NCI-H2029 (cell line): ENCODE measurements around the gene PAQR9.

Source experiments
- DNase-seq: peaks from one replicate; lab custom pipeline; 2025; lab: John Stamatoyannopoulos, UW

Gene PAQR9

DNA sequence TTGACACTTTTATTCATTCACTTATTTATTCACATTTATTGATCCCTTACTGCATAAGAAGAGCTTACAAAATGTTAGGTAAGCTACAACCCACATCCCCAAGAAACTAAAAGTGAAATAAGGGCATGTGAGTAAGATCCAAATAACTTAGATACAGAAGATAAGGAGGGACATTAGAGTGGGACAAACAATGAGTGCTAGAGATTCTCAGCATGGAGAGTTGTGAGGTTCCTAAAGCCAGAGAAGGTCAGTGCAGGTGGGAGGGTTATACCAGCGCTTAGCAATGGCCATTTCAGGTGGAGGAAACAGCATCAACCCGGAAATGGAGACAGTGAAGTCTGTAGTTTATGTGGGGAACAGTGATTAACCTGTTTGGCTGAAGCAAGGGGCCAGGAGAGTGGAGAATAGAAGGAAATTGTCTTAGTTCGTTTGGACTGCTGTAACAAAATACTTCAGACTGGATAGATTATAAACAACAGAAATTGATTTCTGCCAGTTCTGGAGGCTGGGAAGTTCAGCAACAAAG lies 49.1 kb downstream of the PAQR9 start:
- no peak for DNase-seq

DNA sequence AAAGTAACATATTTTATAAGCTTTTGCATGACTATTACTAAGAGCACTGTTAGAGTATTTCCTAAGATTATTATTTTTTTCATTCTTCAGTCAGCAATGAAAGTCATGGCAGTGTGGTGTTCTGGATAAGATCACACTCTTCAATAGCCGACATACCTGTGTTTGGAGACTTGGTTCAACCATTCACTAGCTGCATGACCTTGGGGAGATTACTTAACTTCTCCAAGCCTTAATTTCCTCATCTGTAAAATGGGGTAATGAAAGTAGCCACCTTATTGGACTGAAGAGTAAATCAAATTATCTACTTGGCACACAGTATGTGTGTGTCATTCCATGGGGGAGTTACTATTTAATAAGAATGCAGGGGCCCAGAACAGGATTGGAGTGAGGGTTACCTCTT lies 50.0 kb downstream of the PAQR9 start:
- DNase-seq, result no peak

DNA sequence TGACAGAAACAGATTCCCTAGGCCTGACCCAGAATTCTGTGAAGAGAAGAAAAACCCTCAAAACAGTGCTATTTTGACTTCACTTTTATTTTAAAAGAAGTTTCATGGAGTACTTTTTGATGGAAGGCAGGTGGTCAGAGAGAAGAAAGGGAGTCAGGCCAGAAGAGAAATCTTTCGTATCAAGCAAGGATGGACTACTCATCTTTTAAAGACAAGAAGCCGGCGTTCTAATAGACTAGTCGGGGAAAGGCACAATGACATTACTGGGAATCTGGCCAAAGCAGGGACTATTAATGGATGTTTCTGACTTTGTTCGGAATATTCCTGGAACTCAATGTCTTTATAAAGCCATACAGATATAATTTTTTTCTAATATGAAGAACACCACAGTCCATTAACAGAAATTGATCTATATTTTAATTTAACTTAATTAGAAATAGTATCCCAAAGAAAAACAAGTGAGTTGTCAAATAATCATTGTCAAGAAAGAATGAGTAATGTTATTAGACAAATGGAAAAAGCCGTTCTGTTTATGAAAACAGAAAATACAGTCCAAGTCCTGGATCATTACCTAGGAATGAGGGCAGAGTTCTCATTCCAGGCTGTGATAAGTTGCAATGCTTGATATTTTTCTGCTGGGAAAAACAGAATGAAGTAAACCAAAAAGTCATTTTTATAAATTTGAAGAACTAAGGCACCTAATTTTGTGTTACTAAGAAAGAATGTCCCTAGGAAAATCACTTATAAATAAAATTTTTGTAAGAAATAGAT lies 50.9 kb downstream of the PAQR9 start:
- DNase-seq, result no peak
